Measurements from ENCODE around the gene OR52N2.

GRCh38 chr11:5847711-5848110 is 39.0 kb downstream of the OR52N2 start:
- TF ChIP-seq POLR2A (IDR thresholded peaks at IDR 0.05) (no peak), CTCF (IDR thresholded peaks at IDR 0.05) (no peak)

Measured in heart left ventricle (tissue), 13 donors.